GDM1 (cell line): ENCODE results near the gene PKNOX2.
"Not testable (repeated sequence)": the region's sequence is repeated elsewhere in the genome, so short reads cannot be mapped to it uniquely, and the experiment has no call there.

Experiments
- DNase-seq: peaks from one replicate; lab custom pipeline; 2025; lab: John Stamatoyannopoulos, UW

Gene PKNOX2

DNA sequence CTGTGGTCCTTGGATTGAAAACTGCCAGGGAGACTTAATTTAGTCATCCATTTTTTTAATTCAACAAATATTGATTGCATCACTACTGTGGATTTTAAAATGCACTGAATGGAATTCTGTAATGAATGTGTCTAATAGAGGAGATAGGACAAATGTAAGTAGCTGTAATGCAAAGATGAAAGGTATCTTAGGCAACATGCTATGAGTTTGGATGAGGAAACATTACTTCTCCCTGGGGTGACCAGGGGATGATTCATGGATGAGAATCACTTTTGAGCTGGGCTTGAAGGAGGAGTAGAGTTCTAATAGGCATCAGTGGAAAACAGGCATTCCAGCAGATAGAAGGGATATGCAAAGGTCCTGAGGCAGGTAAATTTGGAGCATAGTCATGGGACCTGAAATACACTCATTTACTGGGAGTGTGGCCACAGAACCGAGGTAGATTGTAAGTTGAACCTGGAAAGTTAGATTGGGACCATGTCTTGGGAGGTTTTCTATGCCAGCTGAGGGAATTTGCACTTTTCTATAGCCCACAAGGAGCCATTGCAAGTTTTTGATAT, 43.4 kb downstream of the PKNOX2 start:
- no peak for DNase-seq

- no peak for DNase-seq
Observed at GRCh38 chr11:125210066-125210465, 45.5 kb downstream of the PKNOX2 start.

GRCh38 chr11:125211191-125211947, 46.8 kb downstream of the PKNOX2 start:
- DNase-seq: no peak

DNA sequence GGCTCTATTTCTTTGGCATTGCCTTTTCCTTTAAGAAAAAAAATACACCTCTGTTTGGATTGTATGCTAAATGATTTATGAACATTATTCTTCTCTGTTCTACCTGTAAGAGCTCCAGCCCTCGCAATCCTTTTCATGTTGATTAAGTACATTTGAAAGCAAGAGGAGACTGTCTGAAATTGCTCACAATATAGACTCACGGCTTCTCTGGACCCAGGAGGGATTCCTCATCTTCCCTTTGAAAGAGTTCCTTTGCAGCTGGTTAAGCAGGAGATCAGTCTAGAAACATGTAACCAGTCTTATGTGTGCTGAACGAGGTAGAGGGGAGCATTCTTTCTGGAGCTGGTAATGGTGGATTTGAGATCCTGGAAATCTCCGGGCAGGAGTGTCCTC, 47.4 kb downstream of the PKNOX2 start:
- no peak for DNase-seq

DNA sequence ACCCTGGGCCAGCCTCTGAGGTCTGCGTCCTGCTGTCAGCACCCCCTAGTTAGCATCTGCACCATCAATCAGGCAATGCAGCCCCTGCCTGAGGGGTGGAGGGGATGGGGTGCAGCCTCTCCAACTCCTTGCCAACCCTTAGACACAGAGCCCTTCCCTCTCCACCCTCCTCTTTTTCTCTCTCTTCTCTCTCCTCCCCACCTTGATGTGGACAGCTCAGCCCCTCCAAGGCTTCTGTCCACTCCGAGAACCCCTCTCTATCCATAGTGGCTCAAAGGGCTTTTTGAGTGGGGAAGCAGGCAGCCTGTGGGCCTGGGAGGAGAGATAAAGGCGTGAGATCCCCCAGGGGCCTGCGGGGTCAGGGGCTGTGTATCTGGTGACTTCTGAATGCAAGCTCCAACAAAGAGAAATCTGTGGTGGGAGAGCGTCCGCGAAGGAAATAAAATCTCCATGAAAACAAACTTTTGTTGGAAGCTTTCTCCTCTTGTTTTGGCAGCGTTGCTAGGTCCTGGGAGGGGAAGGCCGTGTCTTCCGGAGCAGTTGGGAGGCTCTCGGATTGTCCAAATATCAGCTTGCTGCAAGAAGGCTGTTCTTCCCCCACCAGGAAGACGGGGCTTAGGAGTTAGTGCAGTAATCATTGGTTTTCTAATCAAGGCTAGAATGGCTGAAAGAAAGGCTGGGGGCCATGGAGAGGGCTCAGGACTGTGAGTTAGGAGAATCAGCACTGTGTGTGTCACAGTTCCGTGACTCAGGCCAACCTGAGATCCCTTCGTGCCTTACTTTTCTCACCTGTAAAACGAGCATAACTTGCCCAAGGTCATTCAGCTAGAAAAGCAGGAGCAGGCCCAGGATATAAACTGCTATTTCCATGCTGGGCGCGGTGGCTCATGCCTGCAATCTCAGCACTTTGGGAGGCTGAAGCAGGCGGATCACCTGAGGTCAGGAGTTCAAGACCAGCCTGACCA, 50.3 kb downstream of the PKNOX2 start:
- DNase-seq: no peak

GRCh38 chr11:125215976-125216375, 51.4 kb downstream of the PKNOX2 start:
- no peak for DNase-seq

DNA sequence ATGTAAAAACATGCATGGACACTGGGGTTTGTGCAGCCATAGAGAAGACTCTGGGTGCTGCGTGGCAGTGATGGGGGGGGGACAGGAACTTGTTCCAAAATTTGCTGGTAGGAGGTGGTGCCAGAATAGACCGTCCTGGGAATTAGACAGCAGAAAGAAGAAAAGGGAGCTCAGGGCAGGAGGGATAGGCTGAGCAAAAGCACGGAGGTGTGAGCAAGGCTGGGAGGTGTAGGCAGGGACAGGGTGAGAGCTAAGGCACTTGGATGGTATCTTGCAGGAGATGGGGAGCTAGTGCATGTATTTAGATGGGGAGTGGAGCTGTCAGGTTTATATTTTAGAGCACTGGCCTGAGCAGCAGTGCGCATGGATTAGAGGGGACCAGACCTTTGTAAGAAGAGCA, 53.8 kb downstream of the PKNOX2 start:
- DNase-seq: no peak

- DNase-seq: no peak
Observed at GRCh38 chr11:125221461-125221860, 56.9 kb downstream of the PKNOX2 start.

- DNase-seq: no peak
Observed at GRCh38 chr11:125222494-125222893, 57.9 kb downstream of the PKNOX2 start.

DNA sequence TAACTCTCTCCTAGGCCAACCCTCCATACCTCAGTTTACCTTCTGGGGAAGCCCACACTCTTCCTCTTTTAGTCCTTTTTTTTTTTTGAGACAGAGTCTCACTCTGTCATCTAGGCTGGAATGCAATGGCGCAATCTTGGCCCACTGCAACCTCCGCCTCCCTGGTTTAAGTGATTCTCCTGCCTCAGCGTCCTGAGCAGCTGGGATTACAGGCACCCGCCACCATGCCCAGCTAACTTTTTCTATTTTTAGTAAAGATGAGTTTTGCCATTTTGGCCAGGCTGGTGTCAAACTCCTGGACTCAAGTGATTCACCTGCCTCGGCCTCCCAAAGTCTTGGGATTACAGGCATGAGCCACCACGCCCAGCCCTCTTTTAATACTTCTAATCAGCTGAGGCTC, 58.6 kb downstream of the PKNOX2 start:
- DNase-seq: not testable (repeated sequence)

GRCh38 chr11:125223901-125224361, 59.4 kb downstream of the PKNOX2 start:
- DNase-seq: no peak

GRCh38 chr11:125224391-125225021, 60.0 kb downstream of the PKNOX2 start:
- no peak for DNase-seq

GRCh38 chr11:125225401-125225800, 60.9 kb downstream of the PKNOX2 start:
- no peak for DNase-seq

- no peak for DNase-seq
Observed at GRCh38 chr11:125226031-125226430, 61.5 kb downstream of the PKNOX2 start.

DNA sequence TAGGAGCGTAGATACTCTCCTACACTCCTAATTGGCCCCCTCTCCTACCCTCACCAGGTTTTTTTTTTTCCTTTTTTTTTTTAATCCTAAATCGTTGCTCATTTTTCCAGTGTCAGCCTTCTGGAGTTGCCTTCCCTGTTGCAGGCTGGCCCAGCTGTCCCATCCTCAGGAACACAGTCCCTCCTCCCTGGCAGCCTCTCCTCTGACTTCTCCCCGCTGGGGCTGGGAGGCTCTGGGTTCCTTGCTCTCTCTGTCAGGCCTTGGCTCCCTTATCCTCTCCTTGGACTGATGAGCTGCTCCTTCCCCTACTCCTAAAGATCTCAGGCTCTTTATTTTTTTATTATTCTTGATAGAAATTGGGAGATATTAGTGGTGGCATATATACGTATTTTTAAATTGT, 62.2 kb downstream of the PKNOX2 start:
- DNase-seq: no peak

- DNase-seq: no peak
Observed at GRCh38 chr11:125227151-125227550, 62.6 kb downstream of the PKNOX2 start.

- DNase-seq: no peak
Observed at GRCh38 chr11:125228445-125228844, 63.9 kb downstream of the PKNOX2 start.

DNA sequence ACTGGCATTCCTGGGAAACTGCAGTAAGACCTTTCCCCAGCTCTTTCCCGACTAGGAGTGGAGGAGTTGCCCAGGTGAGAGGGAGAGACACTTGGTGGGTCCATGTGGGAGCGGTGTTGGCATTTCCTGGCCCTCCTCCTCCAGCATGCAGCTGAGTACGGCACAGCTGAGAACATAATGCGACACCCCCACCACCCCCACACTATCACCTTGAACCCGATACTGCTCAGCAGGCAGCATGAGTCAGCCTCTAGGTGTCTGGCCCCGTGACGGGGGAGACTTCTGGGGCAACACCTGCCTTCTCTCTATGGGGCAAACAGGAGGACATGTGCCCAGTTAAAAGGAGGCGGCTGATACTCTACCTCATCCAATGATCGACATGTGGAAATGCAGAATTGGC, 64.4 kb downstream of the PKNOX2 start:
- DNase-seq: no peak

DNA sequence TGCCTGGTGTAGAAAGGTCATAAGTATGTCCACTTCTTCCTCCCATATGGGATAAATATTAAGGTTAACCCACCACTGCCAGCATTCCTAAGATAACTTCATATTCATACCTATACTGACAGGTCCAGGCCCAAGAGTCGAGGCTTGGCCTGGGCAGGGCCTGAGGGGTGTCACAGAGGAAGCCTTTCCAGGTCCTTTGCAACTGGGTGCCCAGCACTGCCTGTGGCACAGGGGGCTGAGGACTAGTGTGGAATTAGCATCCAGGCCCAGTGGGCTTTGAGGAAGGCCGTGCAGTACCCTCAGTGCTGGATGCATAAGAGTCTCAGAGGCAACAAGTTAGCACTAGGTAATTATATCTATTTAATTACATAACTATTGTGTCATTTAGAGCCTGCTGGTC, 65.4 kb downstream of the PKNOX2 start:
- DNase-seq: no peak

DNA sequence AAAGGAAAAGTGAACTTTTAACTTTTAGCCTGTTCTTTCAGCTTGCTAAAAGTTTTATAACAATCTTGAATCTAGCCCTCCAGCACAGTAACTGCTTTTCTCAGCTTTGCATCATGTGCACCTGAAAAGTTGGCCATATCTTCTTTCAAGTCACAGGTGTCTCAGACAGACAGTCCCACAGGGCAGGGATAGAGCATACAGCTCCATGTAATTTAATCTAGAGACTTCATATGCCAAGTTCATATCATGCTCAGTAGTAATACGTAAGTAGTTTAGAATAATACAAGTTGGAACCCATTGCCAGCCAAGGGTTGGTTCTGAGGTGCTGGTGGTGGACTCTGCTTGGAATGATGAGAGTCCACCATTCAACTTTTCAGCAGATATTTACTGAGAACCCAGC, 68.6 kb downstream of the PKNOX2 start:
- DNase-seq: no peak

DNA sequence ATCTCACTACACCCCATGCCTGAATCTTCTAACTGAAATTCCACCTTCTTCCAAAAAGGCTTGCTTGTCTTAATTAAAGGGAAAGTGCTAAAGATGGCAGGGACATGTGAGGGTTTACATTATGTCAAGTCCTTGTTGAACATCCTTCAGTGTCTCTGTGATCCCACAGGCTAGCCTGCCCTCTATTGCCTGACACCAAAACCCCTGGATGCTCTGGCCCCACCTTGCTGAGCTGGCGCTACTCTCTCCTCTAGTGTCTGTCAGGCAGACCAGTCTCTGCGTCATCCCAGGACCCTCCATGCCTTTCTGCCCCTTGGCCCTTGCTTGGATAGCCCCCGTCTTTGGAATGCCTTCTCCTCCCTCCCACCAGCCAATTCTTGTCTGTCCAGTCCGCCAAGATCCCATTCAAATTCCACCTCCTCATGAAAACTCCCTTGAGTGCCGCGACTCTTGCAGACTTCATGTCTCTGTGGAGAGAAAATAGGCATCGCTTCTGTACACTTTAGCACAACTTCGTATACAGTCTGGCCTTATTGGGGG, 69.3 kb downstream of the PKNOX2 start:
- DNase-seq: no peak

DNA sequence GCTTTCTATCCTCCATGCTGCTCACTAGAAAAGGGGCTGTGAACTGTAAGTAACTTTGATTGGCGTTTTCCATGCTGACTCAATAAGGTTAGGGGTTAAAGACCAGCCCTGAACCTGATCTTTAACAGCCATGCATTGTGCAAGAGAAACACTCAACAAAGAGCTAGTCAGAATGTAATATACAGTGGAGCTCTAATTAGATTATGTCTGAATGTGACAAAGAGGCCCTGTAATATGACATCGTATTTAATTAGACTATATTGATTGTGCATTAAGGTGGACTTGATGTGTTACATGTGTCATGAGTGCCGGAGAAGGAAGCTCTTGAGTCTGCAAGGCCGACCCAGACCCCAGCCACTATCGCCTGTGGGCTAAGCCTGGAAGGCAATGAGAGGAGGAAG, 70.5 kb downstream of the PKNOX2 start:
- no peak for DNase-seq
